Activated B cell treated with CpG ODN at 0.5 μM for 24 hours (primary cell): ENCODE results near the gene KIR2DL3. TPM values are rescaled to one million over a fixed set of nuclear protein-coding genes. Genes with fewer than 3 reads are reported as not detected.
"Not testable (repeated sequence)": the region's sequence is repeated elsewhere in the genome, so short reads cannot be mapped to it uniquely, and the experiment has no call there.

Source experiments
- ATAC-seq: fragments of 200-7000 bp; cut with Tn5 transposase; one replicate; pipeline ENCODE4 v1.10.0; 2021; ENCODE audit warnings: low read depth, mild to moderate bottlenecking, moderate library complexity
- CTCF ChIA-PET: fragments of 350-600 bp; sonication (Branson Sonifier 250); formaldehyde crosslinking; loops from one replicate; lab custom pipeline; 2021; ENCODE audit warnings: antibody characterized with exemption; lab: Charles Lee
- POLR2A ChIA-PET: fragments of 350-600 bp; sonication (Branson Sonifier 250); formaldehyde crosslinking; loops from one replicate; lab custom pipeline; 2021; ENCODE audit warnings: antibody characterized with exemption; lab: Charles Lee
- DNase-seq: peaks from one replicate; pipeline ENCODE4 v3.0.0; 2022
- H3K27ac Mint-ChIP-seq: one replicate; pipeline ENCODE4 v1.8.0; 2020; ENCODE audit warnings: mixed read lengths
- H3K27me3 Mint-ChIP-seq: one replicate; pipeline ENCODE4 v1.8.0; 2021; ENCODE audit warnings: mixed read lengths
- H3K36me3 Mint-ChIP-seq: one replicate; pipeline ENCODE4 v1.8.0; 2021; ENCODE audit warnings: low read depth, mixed read lengths
- H3K4me1 Mint-ChIP-seq: one replicate; pipeline ENCODE4 v1.8.0; 2021; ENCODE audit warnings: mixed read lengths
- H3K4me3 Mint-ChIP-seq: one replicate; pipeline ENCODE4 v1.8.0; 2020; ENCODE audit warnings: mild to moderate bottlenecking, mixed read lengths
- H3K9me3 Mint-ChIP-seq: one replicate; pipeline ENCODE4 v1.8.0; 2020; ENCODE audit warnings: mixed read lengths
- intact Hi-C: fragments of 100-400 bp; cut with micrococcal nuclease; formaldehyde crosslinking; loops from one replicate; pipeline ENCODE4 v1.15.1; 2024
- total RNA-seq: library from RNA; stranded (reverse); gene quantifications from 2 replicates; pipeline ENCODE4 v1.2.3, GENCODE V29; 2022
- TF ChIP-seq, protein P1 (sequence below): fragments of 200-600 bp; IDR thresholded peaks from one replicate; pipeline ENCODE4 v1.8.0; 2022; ENCODE audit warnings: antibody characterized with exemption, mild to moderate bottlenecking

KIR2DL3 gene
- total RNA-seq, 1 donor from 2014 or later = not detected

DNA sequence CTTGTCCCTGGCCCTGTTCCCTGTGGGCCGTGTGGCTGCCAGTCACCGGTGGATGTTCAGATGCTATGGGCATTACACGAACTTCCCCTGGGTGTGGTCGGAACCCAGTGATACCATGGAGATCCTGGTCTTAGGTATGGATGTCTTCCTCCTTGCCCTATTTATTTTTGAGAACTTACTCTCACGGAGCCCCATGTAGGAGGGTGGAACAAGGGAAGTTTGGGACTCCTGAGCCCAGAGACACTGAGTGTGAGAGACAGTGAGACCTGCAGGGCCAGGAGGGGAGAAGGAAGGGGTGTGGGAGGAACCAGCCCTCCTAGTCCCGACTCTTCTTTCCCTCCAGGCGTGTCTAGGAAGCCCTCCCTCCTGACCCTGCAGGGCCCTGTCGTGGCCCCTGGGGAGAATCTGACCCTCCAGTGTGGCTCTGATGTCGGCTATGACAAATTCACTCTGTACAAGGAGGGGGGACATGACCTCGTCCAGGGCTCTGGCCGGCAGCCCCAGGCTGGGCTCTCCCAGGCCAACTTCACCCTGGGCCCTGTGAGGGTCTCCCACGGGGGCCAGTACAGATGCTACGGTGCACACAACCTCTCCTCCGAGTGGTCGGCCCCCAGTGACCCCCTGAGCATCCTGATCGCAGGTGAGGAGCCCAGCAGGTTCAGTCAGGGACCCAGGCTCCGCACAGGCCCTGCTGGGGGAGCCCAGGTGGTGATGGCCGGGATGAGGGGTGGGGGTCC lies 28.9 kb upstream of the KIR2DL3 start:
- peaks cover 4% of the 10 kb centered on the region for H3K4me1 Mint-ChIP-seq
- POLR2A ChIA-PET = no interaction called here
- no peaks in the 10 kb centered on the region for H3K36me3 Mint-ChIP-seq
- H3K9me3 Mint-ChIP-seq = no peaks in the 10 kb centered on the region
- CTCF ChIA-PET = no interaction called here
- DNase-seq = no peak
- peaks cover 24% of the 10 kb centered on the region for H3K27me3 Mint-ChIP-seq
- H3K4me3 Mint-ChIP-seq = no peak overlapping the region
- TF ChIP-seq, protein P1, sequence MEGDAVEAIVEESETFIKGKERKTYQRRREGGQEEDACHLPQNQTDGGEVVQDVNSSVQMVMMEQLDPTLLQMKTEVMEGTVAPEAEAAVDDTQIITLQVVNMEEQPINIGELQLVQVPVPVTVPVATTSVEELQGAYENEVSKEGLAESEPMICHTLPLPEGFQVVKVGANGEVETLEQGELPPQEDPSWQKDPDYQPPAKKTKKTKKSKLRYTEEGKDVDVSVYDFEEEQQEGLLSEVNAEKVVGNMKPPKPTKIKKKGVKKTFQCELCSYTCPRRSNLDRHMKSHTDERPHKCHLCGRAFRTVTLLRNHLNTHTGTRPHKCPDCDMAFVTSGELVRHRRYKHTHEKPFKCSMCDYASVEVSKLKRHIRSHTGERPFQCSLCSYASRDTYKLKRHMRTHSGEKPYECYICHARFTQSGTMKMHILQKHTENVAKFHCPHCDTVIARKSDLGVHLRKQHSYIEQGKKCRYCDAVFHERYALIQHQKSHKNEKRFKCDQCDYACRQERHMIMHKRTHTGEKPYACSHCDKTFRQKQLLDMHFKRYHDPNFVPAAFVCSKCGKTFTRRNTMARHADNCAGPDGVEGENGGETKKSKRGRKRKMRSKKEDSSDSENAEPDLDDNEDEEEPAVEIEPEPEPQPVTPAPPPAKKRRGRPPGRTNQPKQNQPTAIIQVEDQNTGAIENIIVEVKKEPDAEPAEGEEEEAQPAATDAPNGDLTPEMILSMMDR = no peak
- ATAC-seq = no peak
- no peak overlapping the region for H3K27ac Mint-ChIP-seq
- intact Hi-C loops = no loop called here

DNA sequence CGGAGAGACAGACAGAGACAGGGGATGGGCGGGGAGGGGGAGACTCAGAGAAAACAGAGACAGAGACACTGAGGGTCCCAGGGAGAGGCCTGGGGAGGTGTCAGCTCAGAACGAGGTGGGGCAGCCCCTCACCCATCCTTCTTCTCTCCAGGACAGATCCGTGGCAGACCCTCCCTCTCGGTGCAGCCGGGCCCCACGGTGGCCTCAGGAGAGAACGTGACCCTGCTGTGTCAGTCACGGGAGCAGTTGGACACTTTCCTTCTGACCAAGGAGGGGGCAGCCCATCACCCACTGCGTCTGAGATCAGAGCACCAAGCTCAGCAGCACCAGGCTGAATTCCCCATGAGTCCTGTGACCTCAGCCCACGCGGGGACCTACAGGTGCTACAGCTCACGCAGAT lies 28.4 kb upstream of the KIR2DL3 start:
- peaks cover 24% of the 10 kb centered on the region for H3K27me3 Mint-ChIP-seq
- CTCF ChIA-PET, ATAC-seq: not testable (repeated sequence)

DNA sequence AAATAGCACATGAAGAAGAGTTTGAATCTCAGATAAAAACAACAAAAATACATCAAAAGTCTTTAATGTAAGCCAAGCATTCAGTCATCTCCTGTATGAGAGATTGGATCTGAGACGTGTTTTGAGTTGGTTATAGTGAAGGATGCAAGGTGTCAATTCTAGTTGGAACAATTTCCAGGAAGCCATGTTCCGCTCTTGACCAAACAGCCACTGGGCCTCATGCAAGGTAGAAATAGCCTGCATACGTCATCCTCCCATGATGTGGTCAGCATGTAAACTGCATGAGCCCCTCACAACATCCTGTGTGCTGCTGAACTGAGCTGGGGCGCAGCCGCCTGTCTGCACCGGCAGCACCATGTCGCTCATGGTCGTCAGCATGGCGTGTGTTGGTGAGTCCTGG lies 14.2 kb upstream of the KIR2DL3 start, which contains the start of gene KIR3DL3:
KIR3DL3 (plus strand) TSS at position 301 of the 400 bp plus-strand sequence; CDS start at position 356, 55 bp downstream.
- DNase-seq (no peak), ATAC-seq (no peak)
- TF ChIP-seq, protein P1 = no peak
- peaks cover 9% of the 10 kb centered on the region for H3K27me3 Mint-ChIP-seq
- no peak within 1 kb of the TSS for H3K27ac Mint-ChIP-seq
- intact Hi-C loops = no loop called here
- ChIA-PET POLR2A (no interaction called here), CTCF (no interaction called here)
- H3K4me3 Mint-ChIP-seq = no peak within 1 kb of the TSS
- H3K36me3 Mint-ChIP-seq = no peaks in the 10 kb centered on the region
- H3K4me1 Mint-ChIP-seq = no peaks in the 10 kb centered on the region
- peaks cover 14% of the 10 kb centered on the region for H3K9me3 Mint-ChIP-seq

More for the DNA sequence above, 28.4 kb upstream of the KIR2DL3 start:
- DNase-seq, H3K4me3 Mint-ChIP-seq, H3K9me3 Mint-ChIP-seq, intact Hi-C loops, H3K36me3 Mint-ChIP-seq, H3K27ac Mint-ChIP-seq, H3K4me1 Mint-ChIP-seq, POLR2A ChIA-PET: not testable (repeated sequence)

DNA sequence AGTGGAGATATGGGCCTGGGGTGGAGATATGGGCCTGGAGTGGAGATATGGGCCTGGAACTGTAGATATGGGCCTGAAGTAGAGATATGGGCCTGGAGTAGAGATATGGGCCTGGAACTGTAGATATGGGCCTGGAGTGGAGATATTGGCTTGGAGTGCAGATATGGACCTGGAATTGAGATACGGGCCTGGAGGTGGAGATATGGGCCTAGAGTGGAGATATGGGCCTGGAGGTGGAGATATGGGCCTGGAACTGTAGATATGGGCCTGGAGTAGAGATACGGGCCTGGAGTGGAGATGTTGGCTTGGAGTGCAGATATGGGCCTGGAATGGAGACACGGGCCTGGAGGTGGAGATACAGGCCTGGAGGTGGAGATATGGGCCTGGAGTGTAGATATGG lies 13.7 kb upstream of the KIR2DL3 start:
- ATAC-seq (no peak), DNase-seq (no peak)
- peaks cover 14% of the 10 kb centered on the region for H3K9me3 Mint-ChIP-seq
- POLR2A ChIA-PET = no interaction called here
- no peaks in the 10 kb centered on the region for H3K36me3 Mint-ChIP-seq
- CTCF ChIA-PET = no interaction called here
- peaks cover 10% of the 10 kb centered on the region for H3K27me3 Mint-ChIP-seq
- H3K4me3 Mint-ChIP-seq = no peak overlapping the region
- H3K4me1 Mint-ChIP-seq = no peaks in the 10 kb centered on the region
- no peak overlapping the region for H3K27ac Mint-ChIP-seq
- intact Hi-C loops = no loop called here
- TF ChIP-seq, protein P1 = no peak

DNA sequence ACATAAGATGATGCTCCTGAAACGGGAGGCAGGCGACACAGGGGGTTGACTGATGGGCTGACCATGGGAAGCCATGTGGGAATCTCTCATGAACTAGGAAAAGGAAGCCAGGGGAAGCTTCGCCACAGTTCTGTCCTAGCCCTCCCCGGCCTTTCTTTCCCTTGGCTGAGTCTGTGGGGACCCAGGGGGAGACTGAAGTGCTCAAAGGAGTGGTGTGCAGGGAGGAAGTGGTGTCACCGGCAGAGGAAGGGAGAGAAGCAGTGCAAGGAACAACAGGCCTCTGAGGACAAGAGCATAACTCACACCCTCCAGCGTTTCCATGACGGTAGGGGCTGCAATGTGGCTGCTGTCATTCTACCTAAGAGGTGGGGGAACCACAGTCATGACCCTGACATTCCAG lies 13.0 kb upstream of the KIR2DL3 start:
- ATAC-seq = no peak
- peaks cover 11% of the 10 kb centered on the region for H3K9me3 Mint-ChIP-seq
- CTCF ChIA-PET = no interaction called here

More for the DNA sequence above, 13.0 kb upstream of the KIR2DL3 start:
- TF ChIP-seq, protein P1 = no peak
- POLR2A ChIA-PET = no interaction called here
- intact Hi-C loops = no loop called here
- no peaks in the 10 kb centered on the region for H3K36me3 Mint-ChIP-seq
- no peak for DNase-seq
- H3K27me3 Mint-ChIP-seq = peaks cover 10% of the 10 kb centered on the region
- no peak overlapping the region for H3K27ac Mint-ChIP-seq
- H3K4me1 Mint-ChIP-seq = no peaks in the 10 kb centered on the region
- no peak overlapping the region for H3K4me3 Mint-ChIP-seq
